NB4 (cell line): Measurements from ENCODE around the gene TIMM17A.
"Not testable (repeated sequence)": the region's sequence is repeated elsewhere in the genome, so short reads cannot be mapped to it uniquely, and the experiment has no call there.

Source experiments
- DNase-seq: peaks from one replicate; pipeline ENCODE4 v3.0.0; 2010; ENCODE audit warnings: low read depth
- H3K4me3 ChIP-seq: one replicate; pipeline ENCODE4 v1.5.1; 2011; ENCODE audit warnings: mild to moderate bottlenecking, low read depth, low read length, moderate library complexity
- CTCF ChIP-seq: IDR thresholded peaks from one replicate; pipeline ENCODE4 v1.5.1; 2012; ENCODE audit warnings: low read depth, low read length
- MAX ChIP-seq: IDR thresholded peaks from 2 replicates; pipeline ENCODE4 v1.6.1; 2011; ENCODE audit warnings: low read depth, low read length
- MYC ChIP-seq: IDR thresholded peaks from 2 replicates; pipeline ENCODE4 v1.6.1; 2011; ENCODE audit warnings: low read depth, low read length
- POLR2A ChIP-seq: IDR thresholded peaks from 2 replicates; pipeline ENCODE4 v1.6.1; 2011; ENCODE audit warnings: mild to moderate bottlenecking; ENCODE audit not compliant: insufficient read length; ENCODE audit errors: extremely low read depth

TIMM17A gene

GRCh38 chr1:201938440-201939035 lies 16.8 kb upstream of the TIMM17A start:
- H3K4me3 ChIP-seq: no peak overlapping the region
- no peak for TF ChIP-seq POLR2A
- TF ChIP-seq MYC: no peak
- no peak for TF ChIP-seq CTCF
- TF ChIP-seq MAX: no peak
- DNase-seq: no peak

GRCh38 chr1:201939148-201939547 lies 16.2 kb upstream of the TIMM17A start:
- H3K4me3 ChIP-seq: no peak overlapping the region
- no peak for DNase-seq
- TF ChIP-seq MAX (no peak), POLR2A (no peak), CTCF (no peak), MYC (no peak)

GRCh38 chr1:201939574-201939973 lies 15.7 kb upstream of the TIMM17A start:
- H3K4me3 ChIP-seq: no peak overlapping the region
- TF ChIP-seq POLR2A (no peak), MYC (no peak), CTCF (no peak), MAX (no peak)
- no peak for DNase-seq

- not testable (repeated sequence) for H3K4me3 ChIP-seq, DNase-seq
Measured at GRCh38 chr1:201940316-201940715, 15.0 kb upstream of the TIMM17A start.

- DNase-seq: no peak
- H3K4me3 ChIP-seq: no peak overlapping the region
- TF ChIP-seq MAX (no peak), POLR2A (no peak), MYC (no peak)
Measured at GRCh38 chr1:201941420-201942128, 13.7 kb upstream of the TIMM17A start.

- H3K4me3 ChIP-seq: no peak overlapping the region
- no peak for DNase-seq
- TF ChIP-seq CTCF (no peak), MYC (no peak), POLR2A (no peak), MAX (no peak)
Measured at GRCh38 chr1:201942129-201942495, 13.2 kb upstream of the TIMM17A start.
